Fibroblast of peridontal ligament (primary cell): ENCODE measurements around the gene MISP.

Experiments used
- DNase-seq: peaks from one replicate; pipeline ENCODE4 v3.0.0-alpha.2; 2010; ENCODE audit errors: extremely low read depth

MISP gene

GRCh38 chr19:796692-797527 is 46.0 kb downstream of the MISP start, which contains the start of gene PTBP1:
Gene PTBP1, plus strand, starts transcription at chr19:797452. Its CDS starts 46 bp downstream, at chr19:797498.
- peak; percentile 100 for DNase-seq

GRCh38 chr19:797528-798414 is 46.9 kb downstream of the MISP start:
- DNase-seq, result peak; percentile 83

DNA sequence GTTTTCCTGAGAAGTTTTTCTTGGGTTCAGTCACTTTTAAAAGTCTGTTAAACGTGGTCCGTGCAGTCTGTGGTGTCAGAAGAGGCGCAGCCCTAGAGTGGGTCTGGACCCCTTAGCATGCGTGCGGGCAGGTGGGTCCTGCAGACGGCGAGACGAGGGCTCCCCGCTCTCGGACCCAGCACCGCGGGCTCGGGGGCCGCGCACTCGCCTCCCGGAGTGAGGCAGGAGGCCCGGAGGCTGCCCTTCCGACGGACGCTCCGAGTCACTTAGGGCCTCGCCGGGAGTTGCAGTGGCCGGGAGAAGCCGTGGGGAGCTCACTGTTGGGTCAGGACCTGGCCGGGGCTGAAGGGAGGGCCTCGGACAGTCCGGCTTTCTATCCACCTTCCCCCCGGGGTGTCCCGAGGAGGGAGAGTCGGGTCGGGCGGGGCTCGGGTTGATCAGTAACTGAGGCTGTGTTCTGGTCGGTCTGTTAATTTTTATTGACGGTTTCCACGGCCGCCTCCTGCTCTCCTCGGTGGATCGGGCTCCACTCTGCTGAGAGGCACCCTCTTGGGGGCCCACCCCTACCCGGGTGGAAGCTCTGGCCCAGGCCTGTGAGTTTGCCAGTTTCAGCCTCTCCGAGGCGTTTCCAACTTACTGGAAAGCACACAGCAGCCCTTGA is 47.6 kb downstream of the MISP start:
- no peak for DNase-seq

DNA sequence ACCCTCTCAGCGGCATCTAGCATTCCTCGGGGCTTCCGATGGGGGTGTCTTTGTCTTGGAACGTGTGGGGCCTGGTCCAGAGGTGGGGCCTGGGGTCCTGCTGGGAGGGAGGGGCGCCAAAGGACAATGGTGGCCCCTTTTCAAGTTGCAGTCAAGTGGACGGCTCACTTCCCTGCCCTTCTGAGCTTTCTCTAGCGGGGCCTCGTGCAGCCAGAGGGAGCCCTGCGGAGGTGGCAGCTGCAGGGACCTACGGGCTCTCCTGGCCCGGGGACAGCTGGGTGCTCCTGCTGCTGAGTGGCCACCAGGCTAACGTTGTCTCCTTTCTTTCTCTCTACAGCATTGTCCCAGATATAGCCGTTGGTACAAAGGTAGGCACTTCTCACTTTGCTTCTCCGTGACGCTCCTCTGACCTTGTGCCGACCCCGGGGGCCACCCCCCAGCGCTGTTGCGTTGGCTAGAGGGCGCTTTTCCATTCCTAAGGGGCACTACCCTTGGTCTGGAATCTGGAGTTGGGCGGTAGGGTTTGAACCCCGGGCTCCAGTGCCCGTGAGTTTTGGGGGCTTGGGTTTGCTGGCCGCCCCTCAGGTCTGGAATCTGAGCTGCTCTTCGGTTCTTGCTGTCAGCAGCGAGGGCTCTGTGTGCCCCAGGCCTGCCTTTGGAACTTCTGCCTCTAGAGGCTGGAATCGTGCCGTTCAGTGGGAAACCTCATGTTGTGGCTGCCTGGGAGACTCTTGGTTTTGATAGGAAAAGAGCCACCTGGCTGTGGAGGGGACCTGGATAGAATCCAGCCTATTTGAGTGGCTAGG is 48.4 kb downstream of the MISP start:
- peak; percentile 50 for DNase-seq

DNA sequence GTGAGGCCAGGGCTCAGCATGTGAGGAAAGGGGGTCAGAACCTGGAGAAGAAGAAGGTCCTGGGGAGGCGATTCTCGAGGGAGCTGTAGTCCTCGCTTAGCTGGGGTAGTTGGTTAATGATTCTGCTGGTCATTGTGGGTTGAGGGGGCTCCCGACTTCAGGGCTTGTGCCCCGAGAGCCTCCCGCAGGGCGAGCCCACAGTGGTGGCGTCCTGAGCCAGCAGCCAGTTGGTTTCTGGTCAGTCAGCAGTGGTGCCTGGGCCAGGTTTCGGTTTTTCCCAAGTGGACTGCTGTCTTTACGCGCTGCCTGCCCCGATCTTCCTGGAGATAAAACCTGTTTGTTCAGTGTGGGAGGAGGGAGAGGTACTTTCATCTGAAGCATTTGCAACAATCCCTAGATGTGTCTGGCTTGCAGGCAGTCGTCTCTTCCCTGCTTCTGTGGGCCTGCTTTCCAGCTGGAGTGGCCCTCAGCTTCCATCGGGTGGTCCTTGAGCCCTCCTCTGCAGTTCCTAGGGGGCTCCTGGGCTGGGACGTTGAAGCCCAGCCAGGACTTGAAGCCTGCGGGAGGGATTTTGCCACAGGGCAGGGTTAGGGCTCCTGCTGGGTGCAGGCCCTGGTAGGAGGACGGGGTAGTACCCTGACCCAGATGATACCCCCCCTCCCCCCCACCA is 49.6 kb downstream of the MISP start:
- no peak for DNase-seq

DNA sequence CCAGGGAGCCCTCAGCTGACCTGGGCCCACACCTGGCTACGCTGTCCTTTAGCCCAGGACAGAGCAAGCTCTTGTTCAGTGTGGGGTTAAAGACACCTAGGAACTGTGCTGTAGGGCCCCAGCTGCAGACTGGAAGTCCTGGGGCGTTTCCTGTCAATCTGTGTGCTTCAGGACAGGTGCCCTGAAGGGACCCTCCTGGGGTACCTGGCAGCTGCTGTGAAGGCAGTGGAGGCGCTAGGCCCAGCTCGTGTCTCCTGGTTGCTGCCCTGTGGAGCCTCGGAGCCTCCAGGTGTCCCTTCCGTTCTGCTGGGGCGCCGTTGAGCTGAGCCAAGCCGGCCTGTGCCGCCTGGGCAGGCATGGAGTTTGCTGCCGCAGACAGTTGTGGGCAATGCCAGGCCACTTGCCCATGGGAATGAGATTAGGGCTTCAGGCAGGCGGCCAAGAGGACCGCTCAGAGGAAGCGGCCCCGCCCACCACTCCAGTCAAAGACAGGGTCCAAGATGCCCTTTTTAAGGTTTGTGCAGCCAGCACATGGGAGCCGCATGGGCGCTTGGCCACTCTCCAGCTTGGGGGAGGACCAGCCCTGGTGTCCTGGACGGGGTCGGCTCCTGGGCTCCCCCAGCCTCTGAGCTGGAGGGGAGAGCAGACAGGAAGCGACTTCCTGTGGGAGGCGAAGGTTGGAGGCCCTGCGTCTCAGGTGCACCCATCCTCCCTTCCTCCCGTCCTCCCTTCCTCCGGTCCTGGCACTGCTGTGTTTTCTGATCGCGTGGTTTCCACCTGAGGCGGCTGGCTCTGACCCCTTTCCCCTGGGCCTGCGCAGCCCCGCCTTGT is 50.3 kb downstream of the MISP start:
- DNase-seq, result peak; percentile 41

- no peak for DNase-seq
These were observed 51.1 kb downstream of the MISP start for GRCh38 chr19:801861-802497.

GRCh38 chr19:802498-803098 is 51.7 kb downstream of the MISP start:
- peak; percentile 65 for DNase-seq

- DNase-seq, result no peak
These were observed 52.2 kb downstream of the MISP start for GRCh38 chr19:803099-803561.

GRCh38 chr19:803686-804418 is 52.9 kb downstream of the MISP start:
- no peak for DNase-seq

DNA sequence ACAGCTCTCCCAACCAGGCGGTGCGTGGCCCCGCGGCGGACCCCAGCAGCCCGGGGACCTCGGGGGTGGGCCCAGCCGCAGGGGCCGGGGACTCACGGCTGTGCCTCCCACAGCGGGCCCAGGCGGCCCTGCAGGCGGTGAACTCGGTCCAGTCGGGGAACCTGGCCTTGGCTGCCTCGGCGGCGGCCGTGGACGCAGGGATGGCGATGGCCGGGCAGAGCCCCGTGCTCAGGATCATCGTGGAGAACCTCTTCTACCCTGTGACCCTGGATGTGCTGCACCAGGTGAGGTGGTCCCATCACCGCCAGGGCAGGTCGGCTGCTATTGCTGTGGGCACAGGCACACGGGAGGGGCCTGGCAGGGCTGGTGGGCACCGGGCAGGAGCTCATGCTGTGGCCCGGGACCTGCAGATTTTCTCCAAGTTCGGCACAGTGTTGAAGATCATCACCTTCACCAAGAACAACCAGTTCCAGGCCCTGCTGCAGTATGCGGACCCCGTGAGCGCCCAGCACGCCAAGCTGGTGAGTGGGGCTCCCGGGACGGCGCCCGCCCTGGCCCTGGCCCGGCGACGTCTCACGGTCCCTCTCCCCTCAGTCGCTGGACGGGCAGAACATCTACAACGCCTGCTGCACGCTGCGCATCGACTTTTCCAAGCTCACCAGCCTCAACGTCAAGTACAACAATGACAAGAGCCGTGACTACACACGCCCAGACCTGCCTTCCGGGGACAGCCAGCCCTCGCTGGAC is 53.7 kb downstream of the MISP start:
- no peak for DNase-seq

DNA sequence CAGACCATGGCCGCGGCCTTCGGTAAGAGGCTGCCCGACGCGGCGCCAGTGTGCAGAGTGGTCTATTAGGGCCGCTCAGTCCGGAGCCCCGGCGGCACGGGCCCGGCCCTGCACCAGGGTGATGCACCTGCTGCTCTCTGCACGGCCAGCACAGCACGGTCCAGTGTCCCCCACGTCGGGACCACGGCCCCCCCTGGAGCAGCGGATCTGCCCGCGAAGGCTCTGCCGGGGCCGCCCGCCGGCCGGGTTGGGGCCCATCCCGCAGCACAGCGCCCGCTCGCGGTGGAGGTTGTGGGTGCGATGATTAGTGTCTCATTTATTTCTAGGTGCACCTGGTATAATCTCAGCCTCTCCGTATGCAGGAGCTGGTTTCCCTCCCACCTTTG is 54.2 kb downstream of the MISP start:
- no peak for DNase-seq

DNA sequence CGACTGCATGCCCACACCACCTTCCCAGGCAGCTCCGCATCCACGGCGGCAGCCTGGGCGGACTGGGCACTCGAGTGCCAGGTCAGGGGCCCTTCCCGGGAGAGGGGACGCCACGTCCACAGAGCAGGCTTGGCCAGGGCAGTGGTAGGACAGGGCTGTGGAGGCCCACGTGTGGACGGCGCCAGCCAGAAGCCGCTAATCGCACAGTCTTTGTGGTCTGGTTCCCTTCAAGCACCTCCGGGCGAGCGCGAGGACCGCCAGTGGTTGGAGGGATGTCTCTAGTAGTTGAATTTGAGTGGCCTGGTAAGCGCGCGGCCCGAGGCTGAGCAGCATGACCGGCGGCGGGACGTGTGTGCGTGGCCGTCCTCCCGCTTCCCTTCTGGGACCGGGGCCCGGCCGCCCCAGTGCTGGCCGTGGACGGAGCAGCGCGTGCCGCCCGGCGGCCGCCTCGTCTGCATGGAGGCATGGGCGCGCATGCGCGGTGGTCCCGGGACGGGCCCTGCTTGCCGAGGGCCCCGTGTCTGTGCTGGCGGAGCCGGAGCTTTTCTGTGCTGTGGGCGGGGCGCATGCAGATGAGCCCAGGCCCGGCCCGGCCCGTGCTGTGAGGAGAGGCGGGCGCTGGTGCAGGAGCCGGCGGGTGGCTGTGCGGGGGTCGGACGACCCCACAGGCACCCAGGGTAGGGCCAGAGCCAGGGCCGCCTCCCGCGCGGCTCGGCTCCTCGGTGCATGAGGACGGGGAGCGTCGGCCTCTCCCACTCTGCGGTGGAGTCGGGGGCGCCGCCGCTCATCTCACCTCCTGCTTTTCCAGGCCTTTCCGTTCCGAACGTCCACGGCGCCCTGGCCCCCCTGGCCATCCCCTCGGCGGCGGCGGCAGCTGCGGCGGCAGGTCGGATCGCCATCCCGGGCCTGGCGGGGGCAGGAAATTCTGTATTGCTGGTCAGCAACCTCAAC is 55.0 kb downstream of the MISP start:
- DNase-seq, result no peak

DNA sequence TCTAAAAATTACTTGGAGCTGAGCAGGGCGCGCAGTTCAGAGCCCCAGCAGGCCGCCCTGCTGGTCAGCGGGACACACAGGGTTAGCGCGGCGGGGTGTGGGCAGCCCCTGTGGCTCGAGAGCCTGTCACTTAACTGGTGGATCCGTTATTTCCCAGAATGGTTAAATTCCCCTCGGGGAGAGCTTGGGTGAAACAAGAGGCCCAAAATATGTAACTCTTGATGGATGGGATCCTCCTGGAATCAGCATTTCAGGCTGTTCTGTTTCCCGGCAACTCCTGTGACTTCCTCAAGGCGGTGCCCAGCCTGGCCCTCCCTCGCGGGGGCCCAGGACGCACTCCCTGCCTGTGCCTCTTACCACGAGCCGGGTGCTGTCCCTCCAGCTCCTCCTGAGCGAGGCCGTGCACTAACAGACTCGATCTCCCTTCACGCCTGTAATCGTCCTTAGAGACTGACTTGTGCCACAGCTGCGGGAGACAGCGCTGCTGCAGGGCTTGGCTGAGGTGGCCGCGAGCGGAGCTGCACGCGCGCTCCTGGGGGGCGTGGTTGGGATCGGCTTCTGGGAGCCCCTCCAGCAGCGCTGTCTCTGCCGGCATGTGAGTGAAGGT is 56.0 kb downstream of the MISP start:
- DNase-seq, result no peak

GRCh38 chr19:807627-808422 is 56.9 kb downstream of the MISP start:
- no peak for DNase-seq
